ENCODE results near the gene TBC1D16. TPM values are rescaled to one million over a fixed set of nuclear protein-coding genes. Genes with fewer than 3 reads are reported as not detected.

TBC1D16 gene
- total RNA-seq, 1 experiment from 2014 or later, result 55.4 TPM

- POLR2A ChIA-PET, result interaction anchor here (0.6 kb wide), 1 partner anchor 8 kb away, joined by 4 read pairs; no protein-coding TSS in a partner anchor
- DNase-seq, result no peak
- H3K4me1 ChIP-seq, result no peaks in the 10 kb centered on the region
- H3K4me3 Mint-ChIP-seq (ENCODE audit: unreplicated experiment), result no peak overlapping the region
- CTCF ChIA-PET, result interaction anchor here (1.2 kb wide), 1 partner anchor 52 kb away, joined by 3 read pairs; no protein-coding TSS in a partner anchor
- no peaks in the 10 kb centered on the region for H3K27me3 Mint-ChIP-seq (ENCODE audit: insufficient read depth, unreplicated experiment)
- no peaks in the 10 kb centered on the region for H3K27me3 ChIP-seq (replicated peaks; ENCODE audit: control insufficient read depth, insufficient read depth, low read length)
- no peaks in the 10 kb centered on the region for H3K36me3 ChIP-seq (ENCODE audit: control insufficient read depth, insufficient read depth, low read length)
- no peaks in the 10 kb centered on the region for H3K36me3 Mint-ChIP-seq (ENCODE audit: insufficient read depth, unreplicated experiment)
- intact Hi-C loops (cut with micrococcal nuclease; ENCODE audit: unreplicated experiment), result no loop called here
- no peaks in the 10 kb centered on the region for H3K9me3 ChIP-seq
- no peaks in the 10 kb centered on the region for H3K9me3 Mint-ChIP-seq (ENCODE audit: unreplicated experiment)
- no peak for TF ChIP-seq CTCF (IDR thresholded peaks at IDR 0.05; ENCODE audit: insufficient read depth in 1 of 2, low read depth in 1 of 2, low read length in 1 of 2, severe bottlenecking in 1 of 2, unreplicated experiment in 1 of 2)
- no TSS peak for BruUV-seq (replicated peaks)
- H3K4me1 Mint-ChIP-seq (ENCODE audit: low read depth, unreplicated experiment), result no peaks in the 10 kb centered on the region
- H3K27ac Mint-ChIP-seq (ENCODE audit: unreplicated experiment), result no peak overlapping the region
- H3K4me3 ChIP-seq (ENCODE audit: low read depth, low read length), result no peak overlapping the region
These were observed 10.0 kb upstream of the TBC1D16 start for GRCh38 chr17:80045703-80046102.

- Histone ChIP-seq H3K9me3 (no peaks in the 10 kb centered on the region), H3K36me3 (ENCODE audit: control insufficient read depth, insufficient read depth, low read length) (no peaks in the 10 kb centered on the region), H3K27me3 (replicated peaks; ENCODE audit: control insufficient read depth, insufficient read depth, low read length) (no peaks in the 10 kb centered on the region), H3K4me3 (ENCODE audit: low read depth, low read length) (no peak overlapping the region), H3K4me1 (no peaks in the 10 kb centered on the region)
- H3K4me1 Mint-ChIP-seq (ENCODE audit: low read depth, unreplicated experiment), result no peaks in the 10 kb centered on the region
- no peak for DNase-seq
- no peak for TF ChIP-seq CTCF (IDR thresholded peaks at IDR 0.05; ENCODE audit: insufficient read depth in 1 of 2, low read depth in 1 of 2, low read length in 1 of 2, severe bottlenecking in 1 of 2, unreplicated experiment in 1 of 2)
- no peaks in the 10 kb centered on the region for H3K27me3 Mint-ChIP-seq (ENCODE audit: insufficient read depth, unreplicated experiment)
- H3K27ac Mint-ChIP-seq (ENCODE audit: unreplicated experiment), result no peak overlapping the region
- no peak overlapping the region for H3K4me3 Mint-ChIP-seq (ENCODE audit: unreplicated experiment)
- intact Hi-C loops (cut with micrococcal nuclease; ENCODE audit: unreplicated experiment), result no loop called here
- H3K9me3 Mint-ChIP-seq (ENCODE audit: unreplicated experiment), result no peaks in the 10 kb centered on the region
- ChIA-PET POLR2A (no interaction called here), CTCF (no interaction called here)
- no peaks in the 10 kb centered on the region for H3K36me3 Mint-ChIP-seq (ENCODE audit: insufficient read depth, unreplicated experiment)
- BruUV-seq (replicated peaks), result no TSS peak
These were observed 8.3 kb upstream of the TBC1D16 start for GRCh38 chr17:80043963-80044362.

GRCh38 chr17:80036715-80037477 lies 1.2 kb upstream of the TBC1D16 start:
- ChIA-PET CTCF (no interaction called here), POLR2A (no interaction called here)
- H3K4me1 ChIP-seq, result peaks cover 4% of the 10 kb centered on the region; the same call in 1 of the 2 replicates
- peak overlapping the region; percentile 99 for H3K27ac Mint-ChIP-seq (ENCODE audit: unreplicated experiment)
- intact Hi-C loops (cut with micrococcal nuclease; ENCODE audit: unreplicated experiment), result loop anchor here (1.0 to 5.0 kb wide), 2 partner anchors 31 to 40 kb away; no protein-coding TSS in a partner anchor
- H3K27me3 ChIP-seq (replicated peaks; ENCODE audit: control insufficient read depth, insufficient read depth, low read length), result no peaks in the 10 kb centered on the region
- H3K4me1 Mint-ChIP-seq (ENCODE audit: low read depth, unreplicated experiment), result peaks cover 9% of the 10 kb centered on the region
- TF ChIP-seq CTCF (IDR thresholded peaks at IDR 0.05; ENCODE audit: insufficient read depth in 1 of 2, low read depth in 1 of 2, low read length in 1 of 2, severe bottlenecking in 1 of 2, unreplicated experiment in 1 of 2), result no peak
- no TSS peak for BruUV-seq (replicated peaks)
- peak overlapping the region; percentile 63 for H3K4me3 ChIP-seq (ENCODE audit: low read depth, low read length)
- H3K9me3 ChIP-seq, result no peaks in the 10 kb centered on the region
- H3K36me3 Mint-ChIP-seq (ENCODE audit: insufficient read depth, unreplicated experiment), result peaks cover 15% of the 10 kb centered on the region
- no peaks in the 10 kb centered on the region for H3K9me3 Mint-ChIP-seq (ENCODE audit: unreplicated experiment)
- DNase-seq, result peak; percentile 65 to 68
- no peaks in the 10 kb centered on the region for H3K36me3 ChIP-seq (ENCODE audit: control insufficient read depth, insufficient read depth, low read length)
- no peaks in the 10 kb centered on the region for H3K27me3 Mint-ChIP-seq (ENCODE audit: insufficient read depth, unreplicated experiment)
- peak overlapping the region; percentile 88 for H3K4me3 Mint-ChIP-seq (ENCODE audit: unreplicated experiment)
